Endothelial cell of umbilical vein (primary cell): ENCODE results near the gene SSUH2. TPM values are rescaled to one million over a fixed set of nuclear protein-coding genes. Genes with fewer than 3 reads are reported as not detected.

ENCODE experiments used
- BruUV-seq: library from RNA; stranded (reverse); fragments of 400-500 nt; replicated peaks from 2 replicates; lab custom pipeline; 2021; lab: Mats Ljungman, UMichigan
- CTCF ChIA-PET: fragments of 300-600, 350-600 bp; sonication (Branson Sonifier 250); formaldehyde crosslinking; loops from one replicate; lab custom pipeline; 2021; ENCODE audit warnings: antibody characterized with exemption, inconsistent platforms; lab: Charles Lee
- POLR2A ChIA-PET: fragments of 300-600, 350-600 bp; sonication (Branson Sonifier 250); formaldehyde crosslinking; loops from one replicate; lab custom pipeline; 2021; ENCODE audit warnings: antibody characterized with exemption, inconsistent platforms; lab: Charles Lee
- DNase-seq: peaks from one replicate; pipeline ENCODE4 v3.0.0-alpha.2; 2011; ENCODE audit warnings: low read depth, low spot score
- FAIRE-seq: peaks from 2 replicates; lab custom pipeline; 2011; peaks lifted over from hg19 to GRCh38; lab: Jason Lieb, UNC
- H2AFZ ChIP-seq: 2 replicates; pipeline ENCODE4 v1.6.0; 2012; ENCODE audit warnings: low read depth, low read length, control low read depth, inconsistent platforms
- H3K27ac ChIP-seq: 2 replicates; pipeline ENCODE4 v1.5.1; 2011; ENCODE audit warnings: low read depth, mild to moderate bottlenecking, control low read depth, low read length, moderate library complexity; ENCODE audit not compliant: insufficient read depth
- H3K27me3 ChIP-seq, 2 experiments: 2 replicates each; pipeline versions ENCODE4 v1.6.0 to v1.6.1; 2011; ENCODE audit warnings: low read length in 2 of 2, mixed read lengths in 1 of 2; ENCODE audit not compliant: control insufficient read depth in 2 of 2, insufficient read depth in 2 of 2
- H3K36me3 ChIP-seq, 2 experiments: 2 replicates in 1 of 2; 3 replicates in 1 of 2; pipeline ENCODE4 v1.5.1; 2011; ENCODE audit warnings: low read length in 2 of 2, mild to moderate bottlenecking in 1 of 2, moderate library complexity in 1 of 2; ENCODE audit not compliant: control insufficient read depth in 2 of 2, insufficient read depth in 2 of 2; ENCODE audit errors: extremely low read depth in 1 of 2
- H3K4me1 ChIP-seq: 3 replicates; pipeline ENCODE4 v1.5.1; 2011; ENCODE audit warnings: mild to moderate bottlenecking, low read length; ENCODE audit not compliant: control insufficient read depth, insufficient read depth; ENCODE audit errors: extremely low read depth
- H3K4me2 ChIP-seq: 2 replicates; pipeline ENCODE4 v1.6.1; 2011; ENCODE audit warnings: low read length, control low read depth, mixed read lengths; ENCODE audit not compliant: insufficient read depth
- H3K4me3 ChIP-seq, 3 experiments: fragments of 200-600 bp in 1 of 3; sonication (generic), shearing (Covaris generic) in 1 of 3; replicated peaks in 1 of 3; 2 replicates each; pipeline ENCODE4 v1.5.1; 2011 to 2016; ENCODE audit warnings: control low read depth in 3 of 3, low read length in 3 of 3, mild to moderate bottlenecking in 2 of 3, inconsistent platforms in 1 of 3, low read depth in 1 of 3, moderate library complexity in 1 of 3; ENCODE audit not compliant: insufficient read depth in 1 of 3
- H3K79me2 ChIP-seq: 2 replicates; pipeline ENCODE4 v1.6.0; 2012; ENCODE audit warnings: low read length, inconsistent platforms; ENCODE audit not compliant: control insufficient read depth, insufficient read depth
- H3K9ac ChIP-seq: replicated peaks from 2 replicates; pipeline ENCODE3; 2011; ENCODE audit warnings: low read length, control low read depth; ENCODE audit not compliant: insufficient read depth; ENCODE audit errors: extremely low read depth
- H3K9me1 ChIP-seq: replicated peaks from 3 replicates; pipeline ENCODE4 v1.6.0; 2011; ENCODE audit warnings: mild to moderate bottlenecking, low read length; ENCODE audit not compliant: control insufficient read depth, insufficient read depth; ENCODE audit errors: extremely low read depth
- H3K9me3 ChIP-seq: replicated peaks from 2 replicates; pipeline ENCODE4 v1.5.1; 2012; ENCODE audit warnings: low read length, inconsistent platforms; ENCODE audit not compliant: control insufficient read depth, insufficient read depth
- H4K20me1 ChIP-seq: replicated peaks from 2 replicates; pipeline ENCODE3; 2011; ENCODE audit warnings: mild to moderate bottlenecking, low read length; ENCODE audit not compliant: control insufficient read depth, insufficient read depth; ENCODE audit errors: extremely low read depth
- POLR2A ChIP-seq: IDR thresholded peaks from 2 replicates; pipeline ENCODE4 v1.6.1; 2012; ENCODE audit warnings: low read depth, mild to moderate bottlenecking, control low read depth, low read length
- dilution Hi-C: fragments of 300-500 bp; cut with MboI; formaldehyde crosslinking; loops from one replicate; pipeline ENCODE4 v1.15.0; 2019; ENCODE audit warnings: low sequenced_read_pairs; ENCODE audit not compliant: extremely low pct_ligation_motif_present
- intact Hi-C: fragments of 100-400 bp; cut with micrococcal nuclease; formaldehyde crosslinking; loops from one replicate; pipeline ENCODE4 v1.10.0; 2022
- polyA plus RNA-seq, 4 experiments: library from polyadenylated mRNA; depleted of rRNA in 3 of 4; stranded (reverse) in 3 of 4; unstranded in 1 of 4; fragments of >200 nt; gene quantifications; 2 replicates each; pipeline versions ENCODE4 v1.2.1 to v1.2.3, GENCODE V29; 2011 to 2012; ENCODE audit warnings: missing spikeins in 1 of 4
- total RNA-seq: library from RNA; stranded (reverse); gene quantifications from 2 replicates; pipeline ENCODE4 v1.2.3, GENCODE V29; 2021
- TF ChIP-seq, protein P1 (sequence below), 2 donors: IDR thresholded peaks; 1 replicate in 1 of 2; 2 replicates in 1 of 2; pipeline ENCODE4 v1.5.1; 2011; ENCODE audit warnings: low read length in 2 of 2, mild to moderate bottlenecking in 2 of 2, moderate library complexity in 2 of 2, control low read depth in 1 of 2, inconsistent platforms in 1 of 2, low read depth in 1 of 2; ENCODE audit not compliant: insufficient read depth in 1 of 2; ENCODE audit errors: extremely low read depth in 1 of 2

SSUH2 gene
- total and polyA plus RNA-seq, 2 donors (not counting 3 experiments of a cell fraction or from before 2014, with no cell fraction given) = 0.44 TPM; not detected in 1

DNA sequence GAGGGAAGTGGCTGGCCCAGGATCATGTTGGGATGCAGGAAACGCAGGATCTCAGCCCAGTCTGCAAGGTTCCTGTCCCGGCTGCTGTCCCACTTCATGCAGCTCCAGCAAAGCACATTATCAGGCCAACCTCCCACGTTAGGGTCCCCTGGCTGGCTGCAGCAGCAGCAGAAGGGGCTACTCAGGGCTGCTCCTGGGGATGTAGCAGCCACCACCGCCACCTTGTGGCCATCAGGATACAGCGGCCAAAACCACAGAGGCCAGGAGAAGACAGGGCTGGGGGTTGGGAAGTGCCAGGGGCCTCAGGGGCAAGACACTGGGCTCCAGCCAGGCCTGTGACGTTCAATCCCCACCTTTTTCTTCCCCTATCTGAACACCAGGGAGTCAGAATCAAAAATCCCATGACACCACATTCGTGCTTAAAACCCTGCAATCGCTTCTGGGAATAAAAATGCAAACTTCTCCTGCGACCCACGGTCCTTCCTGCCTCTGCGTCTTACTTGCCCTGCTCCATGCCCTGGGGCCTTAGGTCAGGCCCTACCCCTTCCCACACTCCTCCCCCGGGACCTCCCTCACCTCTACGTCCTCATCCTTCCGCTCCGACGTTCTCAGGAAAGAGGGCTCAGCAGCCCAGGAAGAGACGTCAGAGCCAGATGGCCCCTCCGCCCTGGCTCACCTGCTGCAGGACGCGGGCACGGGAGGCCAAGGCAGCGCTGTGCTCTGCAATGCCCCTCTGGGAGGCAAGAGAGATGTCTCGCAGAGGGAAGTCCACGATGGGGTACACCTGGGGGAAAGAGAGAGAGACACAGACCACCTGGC lies 21.5 kb downstream of the SSUH2 start:
- H3K4me2 ChIP-seq = no peak overlapping the region

More for the DNA sequence above, 21.5 kb downstream of the SSUH2 start:
- FAIRE-seq (peak; percentile 55), DNase-seq (peak; percentile 63)
- Histone ChIP-seq H4K20me1 (no peaks in the 10 kb centered on the region), H3K4me1 (peaks cover 4% of the 10 kb centered on the region), H3K36me3 (no peaks in the 10 kb centered on the region), H3K27ac (no peak overlapping the region), H3K9ac (no peak overlapping the region), H3K9me3 (no peaks in the 10 kb centered on the region), H3K9me1 (no peaks in the 10 kb centered on the region), H3K79me2 (no peaks in the 10 kb centered on the region), H3K27me3 (no peaks in the 10 kb centered on the region), H3K4me3 (no peak overlapping the region), H2AFZ (peak overlapping the region; percentile 69)
- intact Hi-C loops = loop anchor here (1.0 to 5.0 kb wide), 7 partner anchors 16 to 386 kb away; partner anchors contain the start of gene LMCD1
- ChIA-PET POLR2A (no interaction called here), CTCF (interaction anchor here (0.9 to 5.4 kb wide), 10 partner anchors 16 to 298 kb away, joined by 3 to 74 read pairs (median 6); partner anchors contain the start of gene LMCD1)
- TF ChIP-seq POLR2A = no peak
- TF ChIP-seq, protein P1, sequence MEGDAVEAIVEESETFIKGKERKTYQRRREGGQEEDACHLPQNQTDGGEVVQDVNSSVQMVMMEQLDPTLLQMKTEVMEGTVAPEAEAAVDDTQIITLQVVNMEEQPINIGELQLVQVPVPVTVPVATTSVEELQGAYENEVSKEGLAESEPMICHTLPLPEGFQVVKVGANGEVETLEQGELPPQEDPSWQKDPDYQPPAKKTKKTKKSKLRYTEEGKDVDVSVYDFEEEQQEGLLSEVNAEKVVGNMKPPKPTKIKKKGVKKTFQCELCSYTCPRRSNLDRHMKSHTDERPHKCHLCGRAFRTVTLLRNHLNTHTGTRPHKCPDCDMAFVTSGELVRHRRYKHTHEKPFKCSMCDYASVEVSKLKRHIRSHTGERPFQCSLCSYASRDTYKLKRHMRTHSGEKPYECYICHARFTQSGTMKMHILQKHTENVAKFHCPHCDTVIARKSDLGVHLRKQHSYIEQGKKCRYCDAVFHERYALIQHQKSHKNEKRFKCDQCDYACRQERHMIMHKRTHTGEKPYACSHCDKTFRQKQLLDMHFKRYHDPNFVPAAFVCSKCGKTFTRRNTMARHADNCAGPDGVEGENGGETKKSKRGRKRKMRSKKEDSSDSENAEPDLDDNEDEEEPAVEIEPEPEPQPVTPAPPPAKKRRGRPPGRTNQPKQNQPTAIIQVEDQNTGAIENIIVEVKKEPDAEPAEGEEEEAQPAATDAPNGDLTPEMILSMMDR (IDR thresholded peaks at IDR 0.05; ENCODE audit: extremely low read depth in 1 of 2, insufficient read depth in 1 of 2, low read depth in 1 of 2, low read length in 2 of 2) = peak; percentile 75 to 96
- dilution Hi-C loops = no loop called here
- BruUV-seq = no TSS peak
